GM19035 (cell line): Measurements from ENCODE around the gene SLC7A6.

ENCODE experiments used
- ATAC-seq: cut with Tn5 transposase; IDR thresholded peaks from one replicate; pipeline ENCODE4 v1.9.1; 2021; ENCODE audit not compliant: unreplicated experiment

Gene SLC7A6

GRCh38 chr16:68253721-68254120, 10.6 kb upstream of the SLC7A6 start:
- no peak for ATAC-seq

- ATAC-seq, result no peak
These were observed 8.6 kb upstream of the SLC7A6 start for GRCh38 chr16:68255712-68256111.

GRCh38 chr16:68257251-68257905, 6.9 kb upstream of the SLC7A6 start:
- no peak for ATAC-seq

GRCh38 chr16:68257906-68258800, 6.2 kb upstream of the SLC7A6 start:
- ATAC-seq, result no peak

GRCh38 chr16:68259007-68259825, 5.1 kb upstream of the SLC7A6 start:
- ATAC-seq, result no peak

GRCh38 chr16:68263559-68264127, 683 bp upstream of the SLC7A6 start:
- no peak for ATAC-seq

GRCh38 chr16:68265078-68265920, 973 bp downstream of the SLC7A6 start:
- ATAC-seq, result peak; percentile 9

- ATAC-seq, result no peak
These were observed 3.5 kb downstream of the SLC7A6 start for GRCh38 chr16:68267612-68268405.

GRCh38 chr16:68269793-68270192, 5.5 kb downstream of the SLC7A6 start:
- no peak for ATAC-seq

GRCh38 chr16:68270353-68270752, 6.0 kb downstream of the SLC7A6 start:
- ATAC-seq, result no peak

- ATAC-seq, result no peak
These were observed 8.3 kb downstream of the SLC7A6 start for GRCh38 chr16:68272507-68273209.

GRCh38 chr16:68273459-68273858, 9.1 kb downstream of the SLC7A6 start:
- no peak for ATAC-seq

GRCh38 chr16:68273896-68274295, 9.6 kb downstream of the SLC7A6 start:
- no peak for ATAC-seq

GRCh38 chr16:68274441-68274840, 10.1 kb downstream of the SLC7A6 start:
- no peak for ATAC-seq

GRCh38 chr16:68275611-68276191, 11.4 kb downstream of the SLC7A6 start:
- ATAC-seq, result peak; percentile 71

- no peak for ATAC-seq
These were observed 11.9 kb downstream of the SLC7A6 start for GRCh38 chr16:68276223-68276622.

GRCh38 chr16:68279726-68280558, 15.6 kb downstream of the SLC7A6 start:
- ATAC-seq, result no peak
